HG03460 (cell line): ENCODE data around the gene LPGAT1.
"Not testable (repeated sequence)": the region's sequence is repeated elsewhere in the genome, so short reads cannot be mapped to it uniquely, and the experiment has no call there.

ENCODE experiments used
- ATAC-seq: cut with Tn5 transposase; IDR thresholded peaks from one replicate; pipeline ENCODE4 v1.9.1; 2021; ENCODE audit not compliant: unreplicated experiment

The LPGAT1 gene

GRCh38 chr1:211830328-211831142, at the start of gene LPGAT1:
LPGAT1 (minus strand) TSS chr1:211830763; CDS start chr1:211829296, 1,467 bp downstream.
- peak; percentile 73 for ATAC-seq

GRCh38 chr1:211879475-211879874, 48.9 kb upstream of the LPGAT1 start:
- no peak for ATAC-seq

GRCh38 chr1:211876851-211877590, 46.5 kb upstream of the LPGAT1 start:
- ATAC-seq = no peak

GRCh38 chr1:211875541-211875940, 45.0 kb upstream of the LPGAT1 start:
- no peak for ATAC-seq

- no peak for ATAC-seq
Observed at GRCh38 chr1:211874521-211875347, 44.2 kb upstream of the LPGAT1 start.

- ATAC-seq = not testable (repeated sequence)
Observed at GRCh38 chr1:211873731-211874130, 43.2 kb upstream of the LPGAT1 start.

- ATAC-seq = no peak
Observed at GRCh38 chr1:211870156-211870555, 39.6 kb upstream of the LPGAT1 start.

GRCh38 chr1:211865180-211865579, 34.6 kb upstream of the LPGAT1 start:
- ATAC-seq = no peak

GRCh38 chr1:211859405-211859804, 28.8 kb upstream of the LPGAT1 start:
- ATAC-seq = no peak

- no peak for ATAC-seq
Observed at GRCh38 chr1:211851174-211851573, 20.6 kb upstream of the LPGAT1 start.

GRCh38 chr1:211843507-211844298, 13.1 kb upstream of the LPGAT1 start:
- ATAC-seq = no peak

- ATAC-seq = no peak
Observed at GRCh38 chr1:211843018-211843417, 12.5 kb upstream of the LPGAT1 start.

GRCh38 chr1:211842518-211842917, 12.0 kb upstream of the LPGAT1 start:
- no peak for ATAC-seq

- no peak for ATAC-seq
Observed at GRCh38 chr1:211839106-211839505, 8.5 kb upstream of the LPGAT1 start.

GRCh38 chr1:211833174-211833820, 2.7 kb upstream of the LPGAT1 start:
- ATAC-seq = no peak

- ATAC-seq = no peak
Observed at GRCh38 chr1:211832661-211833060, 2.1 kb upstream of the LPGAT1 start.

- no peak for ATAC-seq
Observed at GRCh38 chr1:211831558-211832323, 1.2 kb upstream of the LPGAT1 start.

GRCh38 chr1:211830055-211830327, 572 bp downstream of the LPGAT1 start:
- ATAC-seq = peak; percentile 20

- ATAC-seq = no peak
Observed at GRCh38 chr1:211829343-211830054, 1.1 kb downstream of the LPGAT1 start.
